Neuron (in vitro differentiated cells): ENCODE data around the gene NPAS3.

Source experiments
- H2AFZ ChIP-seq: one replicate; pipeline ENCODE4 v1.6.1; 2013; ENCODE audit warnings: low read depth, mild to moderate bottlenecking, inconsistent platforms, low read length, moderate library complexity
- H3K27me3 ChIP-seq: one replicate; pipeline ENCODE4 v1.6.1; 2013; ENCODE audit warnings: low read length; ENCODE audit not compliant: insufficient read depth
- H3K36me3 ChIP-seq: one replicate; pipeline ENCODE4 v1.6.1; 2013; ENCODE audit warnings: low read length; ENCODE audit not compliant: insufficient read depth
- H3K4me1 ChIP-seq: one replicate; pipeline ENCODE4 v1.6.1; 2013; ENCODE audit warnings: low read length; ENCODE audit not compliant: insufficient read depth
- H3K4me3 ChIP-seq: 2 replicates; pipeline ENCODE4 v1.5.1; 2013; ENCODE audit warnings: mild to moderate bottlenecking, low read length, moderate library complexity
- H3K9me3 ChIP-seq: one replicate; pipeline ENCODE4 v1.6.1; 2013; ENCODE audit warnings: low read length

The NPAS3 gene

DNA sequence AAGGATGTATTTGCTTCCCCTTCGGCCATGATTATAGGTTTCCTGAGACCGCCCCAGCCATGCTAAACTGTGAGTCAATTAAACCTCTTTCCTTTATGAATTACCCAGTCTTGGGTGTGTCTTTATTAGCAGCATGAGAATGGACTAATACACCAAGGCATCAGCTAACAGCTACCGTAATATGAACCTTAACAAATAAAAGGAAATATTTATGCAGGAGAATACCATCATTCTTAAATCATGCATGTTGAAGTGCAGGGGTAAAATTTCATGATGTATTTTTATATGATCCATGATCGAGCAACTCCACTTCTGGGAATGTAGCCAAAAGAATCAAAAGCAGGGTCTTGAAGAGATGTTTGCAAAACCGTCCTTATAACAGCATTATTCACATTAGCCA lies 379.0 kb downstream of the NPAS3 start:
- no peaks in the 10 kb centered on the region for H3K27me3 ChIP-seq
- H3K4me3 ChIP-seq: no peak overlapping the region
- H3K4me1 ChIP-seq: peaks cover 12% of the 10 kb centered on the region
- H2AFZ ChIP-seq: no peak overlapping the region
- H3K9me3 ChIP-seq: no peaks in the 10 kb centered on the region
- H3K36me3 ChIP-seq: no peaks in the 10 kb centered on the region

DNA sequence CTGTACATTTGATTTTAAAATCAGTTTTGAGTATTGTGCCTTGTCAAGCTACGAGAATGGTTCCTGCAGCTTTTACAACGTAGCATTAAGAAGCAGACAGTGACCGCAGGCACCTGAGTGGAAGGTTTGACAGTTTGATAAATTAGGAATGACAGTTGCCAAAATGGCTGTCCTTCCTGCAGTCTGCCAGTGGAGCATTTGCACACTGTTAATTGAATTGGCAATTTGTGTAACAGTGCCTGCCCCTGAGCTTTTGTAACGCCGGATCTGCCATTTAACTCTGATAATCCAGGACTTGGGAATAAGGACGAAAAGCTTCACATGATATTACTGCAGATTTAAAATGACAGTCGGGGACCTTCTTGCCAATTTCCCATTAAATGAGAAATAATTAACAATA lies 385.3 kb downstream of the NPAS3 start:
- peaks cover under 1% of the 10 kb centered on the region for H3K36me3 ChIP-seq

DNA sequence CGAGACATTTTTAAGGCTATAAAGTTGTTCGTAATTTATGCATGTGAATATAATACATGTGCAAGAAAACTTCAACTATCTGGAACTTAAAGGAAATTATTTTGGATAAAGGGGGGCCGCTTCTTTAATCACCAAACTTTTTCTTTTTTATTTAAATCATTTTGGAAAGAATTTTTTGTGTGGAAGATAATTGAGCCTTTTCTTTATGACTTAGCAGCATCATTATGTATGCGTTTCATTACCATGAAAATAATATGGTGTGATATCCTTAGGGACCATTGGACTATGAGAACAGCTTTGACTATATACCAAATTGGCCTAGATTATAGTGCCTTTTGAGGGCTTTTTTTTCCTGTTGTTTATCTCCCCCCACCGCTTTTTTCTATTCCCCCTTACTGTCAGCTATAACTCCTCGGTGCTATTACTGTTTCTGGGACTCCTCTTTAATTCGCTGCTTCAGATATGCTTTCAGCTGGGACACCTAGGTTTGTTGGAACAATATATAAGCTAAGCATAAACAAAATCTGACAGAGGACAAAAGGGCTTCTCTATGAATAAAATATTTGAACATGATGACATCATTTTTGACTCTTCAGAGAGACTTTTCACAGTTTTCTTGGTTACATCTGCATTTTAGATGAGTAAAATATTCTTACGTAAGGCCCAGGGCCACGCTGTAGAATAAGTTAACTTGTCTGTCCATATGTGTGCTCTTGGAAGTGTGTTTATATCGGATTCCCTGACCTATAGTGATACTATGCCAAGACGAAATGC lies 392.7 kb downstream of the NPAS3 start:
- Histone ChIP-seq H3K4me1 (peaks cover 10% of the 10 kb centered on the region), H3K27me3 (no peaks in the 10 kb centered on the region), H3K36me3 (peaks cover 5% of the 10 kb centered on the region), H3K4me3 (no peak overlapping the region), H3K9me3 (peaks cover 4% of the 10 kb centered on the region), H2AFZ (no peak overlapping the region)

More for the DNA sequence above, 385.3 kb downstream of the NPAS3 start:
- no peaks in the 10 kb centered on the region for H3K9me3 ChIP-seq
- no peaks in the 10 kb centered on the region for H3K27me3 ChIP-seq
- H3K4me1 ChIP-seq: no peaks in the 10 kb centered on the region
- H3K4me3 ChIP-seq: no peak overlapping the region
- H2AFZ ChIP-seq: no peak overlapping the region

- Histone ChIP-seq H3K27me3 (no peaks in the 10 kb centered on the region), H3K4me1 (peaks cover 10% of the 10 kb centered on the region), H3K36me3 (peaks cover 5% of the 10 kb centered on the region), H2AFZ (no peak overlapping the region), H3K9me3 (peaks cover 7% of the 10 kb centered on the region), H3K4me3 (no peak overlapping the region)
Measured at GRCh38 chr14:33332497-33332896, 393.8 kb downstream of the NPAS3 start.

DNA sequence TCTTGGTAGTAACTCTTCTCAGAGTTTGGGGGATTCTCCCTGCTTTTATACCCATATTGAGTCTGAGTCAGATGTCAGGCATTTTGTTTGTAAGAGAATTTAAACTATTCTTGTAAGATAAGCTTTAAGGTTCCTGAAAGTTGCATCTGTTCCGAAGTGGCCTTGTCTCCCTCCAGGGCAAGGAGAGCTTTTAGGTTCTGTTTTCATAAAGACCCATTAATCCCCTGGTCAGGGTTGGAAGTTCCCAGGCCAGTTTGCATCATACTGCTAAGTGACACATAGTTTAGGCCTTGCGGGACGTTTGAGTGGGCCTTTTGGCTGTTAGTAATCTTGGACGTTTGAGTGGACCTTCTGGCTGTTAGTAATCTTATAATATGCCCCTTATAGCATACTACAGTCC lies 396.7 kb downstream of the NPAS3 start:
- Histone ChIP-seq H3K4me3 (no peak overlapping the region), H2AFZ (no peak overlapping the region), H3K36me3 (no peaks in the 10 kb centered on the region), H3K27me3 (no peaks in the 10 kb centered on the region), H3K9me3 (peaks cover 7% of the 10 kb centered on the region), H3K4me1 (peaks cover 10% of the 10 kb centered on the region)

- Histone ChIP-seq H3K4me3 (no peak overlapping the region), H3K36me3 (peaks cover 4% of the 10 kb centered on the region), H3K4me1 (peaks cover 13% of the 10 kb centered on the region), H2AFZ (no peak overlapping the region), H3K27me3 (no peaks in the 10 kb centered on the region), H3K9me3 (no peaks in the 10 kb centered on the region)
Measured at GRCh38 chr14:33342299-33342974, 403.8 kb downstream of the NPAS3 start.

- no peaks in the 10 kb centered on the region for H3K9me3 ChIP-seq
- H3K4me1 ChIP-seq: peaks cover 13% of the 10 kb centered on the region
- no peaks in the 10 kb centered on the region for H3K27me3 ChIP-seq
- H2AFZ ChIP-seq: no peak overlapping the region
- H3K4me3 ChIP-seq: no peak overlapping the region
- peaks cover 4% of the 10 kb centered on the region for H3K36me3 ChIP-seq
Measured at GRCh38 chr14:33343016-33343415, 404.3 kb downstream of the NPAS3 start.

GRCh38 chr14:33347796-33348195 lies 409.1 kb downstream of the NPAS3 start:
- no peak overlapping the region for H3K4me3 ChIP-seq
- H3K27me3 ChIP-seq: no peaks in the 10 kb centered on the region
- H3K9me3 ChIP-seq: no peaks in the 10 kb centered on the region
- peaks cover 3% of the 10 kb centered on the region for H3K4me1 ChIP-seq
- peaks cover 4% of the 10 kb centered on the region for H3K36me3 ChIP-seq
- H2AFZ ChIP-seq: no peak overlapping the region

GRCh38 chr14:33348510-33348909 lies 409.8 kb downstream of the NPAS3 start:
- no peaks in the 10 kb centered on the region for H3K27me3 ChIP-seq
- no peak overlapping the region for H3K4me3 ChIP-seq
- peaks cover 4% of the 10 kb centered on the region for H3K36me3 ChIP-seq
- H3K9me3 ChIP-seq: no peaks in the 10 kb centered on the region
- H3K4me1 ChIP-seq: no peaks in the 10 kb centered on the region
- H2AFZ ChIP-seq: no peak overlapping the region

GRCh38 chr14:33349871-33350270 lies 411.2 kb downstream of the NPAS3 start:
- Histone ChIP-seq H3K9me3 (peaks cover 2% of the 10 kb centered on the region), H3K27me3 (no peaks in the 10 kb centered on the region), H2AFZ (no peak overlapping the region), H3K36me3 (peaks cover 4% of the 10 kb centered on the region), H3K4me1 (no peaks in the 10 kb centered on the region), H3K4me3 (no peak overlapping the region)

DNA sequence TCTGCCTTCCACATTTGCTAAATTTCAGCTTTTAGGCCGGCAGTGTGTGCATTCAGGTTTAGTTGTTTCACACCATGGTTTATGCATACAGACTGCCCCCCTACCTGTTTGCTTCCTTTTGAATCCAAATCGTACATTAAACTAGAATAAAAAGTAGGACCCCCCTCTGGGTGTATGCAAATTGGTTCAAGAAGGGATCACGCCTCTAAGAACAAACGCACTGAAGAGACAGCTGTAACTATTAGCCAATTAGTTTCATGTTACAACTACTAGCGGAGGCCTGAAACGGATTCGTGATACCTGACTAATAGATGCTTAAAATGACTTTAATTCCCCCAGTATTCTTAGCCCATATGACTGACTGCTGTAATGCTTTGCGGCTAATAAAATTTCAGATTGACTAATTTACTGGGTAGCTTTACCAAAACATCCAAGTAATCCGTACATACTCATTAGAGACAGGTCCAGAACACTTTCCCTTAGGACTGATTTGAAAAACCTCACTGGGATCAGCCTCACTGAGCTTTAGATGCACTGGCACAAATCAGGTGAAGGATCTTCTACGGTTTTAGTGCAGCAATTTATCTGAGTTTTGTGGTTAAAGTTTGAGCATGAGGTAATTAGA lies 411.8 kb downstream of the NPAS3 start:
- Histone ChIP-seq H3K9me3 (peaks cover 2% of the 10 kb centered on the region), H2AFZ (no peak overlapping the region), H3K36me3 (peaks cover 4% of the 10 kb centered on the region), H3K27me3 (no peaks in the 10 kb centered on the region), H3K4me1 (no peaks in the 10 kb centered on the region), H3K4me3 (no peak overlapping the region)

GRCh38 chr14:33352821-33353220 lies 414.1 kb downstream of the NPAS3 start:
- Histone ChIP-seq H2AFZ (no peak overlapping the region), H3K4me3 (no peak overlapping the region), H3K4me1 (no peaks in the 10 kb centered on the region), H3K36me3 (no peaks in the 10 kb centered on the region), H3K27me3 (no peaks in the 10 kb centered on the region), H3K9me3 (peaks cover 2% of the 10 kb centered on the region)

DNA sequence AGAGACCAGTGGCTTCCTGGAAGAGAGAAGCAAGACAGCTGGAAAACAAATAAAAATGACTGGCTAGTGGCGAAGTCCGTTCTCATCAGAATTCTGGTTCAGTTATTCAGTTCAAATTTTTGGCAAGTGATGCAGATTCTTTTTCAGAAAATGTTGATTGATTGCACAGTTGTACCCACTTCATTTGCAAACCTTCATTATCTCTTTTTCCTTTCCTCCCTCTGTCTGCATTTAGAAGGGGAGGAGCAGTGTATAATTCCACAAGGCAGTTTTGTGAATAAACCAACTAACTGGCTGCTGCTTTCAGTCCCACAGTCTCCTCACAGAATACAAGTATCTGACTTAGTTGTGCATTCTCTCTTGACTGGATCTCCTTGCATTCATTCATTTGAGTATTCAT lies 417.5 kb downstream of the NPAS3 start:
- Histone ChIP-seq H3K9me3 (peaks cover 2% of the 10 kb centered on the region), H3K36me3 (no peaks in the 10 kb centered on the region), H3K4me1 (peaks cover 7% of the 10 kb centered on the region), H3K27me3 (no peaks in the 10 kb centered on the region), H2AFZ (no peak overlapping the region), H3K4me3 (no peak overlapping the region)
